NB4 (cell line): ENCODE data around the gene NID2.

Source experiments
- POLR2A ChIP-seq: IDR thresholded peaks from 2 replicates; pipeline ENCODE4 v1.6.1; 2011; ENCODE audit warnings: mild to moderate bottlenecking; ENCODE audit not compliant: insufficient read length; ENCODE audit errors: extremely low read depth
- TF ChIP-seq, protein P1 (sequence below): IDR thresholded peaks from one replicate; pipeline ENCODE4 v1.5.1; 2012; ENCODE audit warnings: low read depth, low read length

DNA sequence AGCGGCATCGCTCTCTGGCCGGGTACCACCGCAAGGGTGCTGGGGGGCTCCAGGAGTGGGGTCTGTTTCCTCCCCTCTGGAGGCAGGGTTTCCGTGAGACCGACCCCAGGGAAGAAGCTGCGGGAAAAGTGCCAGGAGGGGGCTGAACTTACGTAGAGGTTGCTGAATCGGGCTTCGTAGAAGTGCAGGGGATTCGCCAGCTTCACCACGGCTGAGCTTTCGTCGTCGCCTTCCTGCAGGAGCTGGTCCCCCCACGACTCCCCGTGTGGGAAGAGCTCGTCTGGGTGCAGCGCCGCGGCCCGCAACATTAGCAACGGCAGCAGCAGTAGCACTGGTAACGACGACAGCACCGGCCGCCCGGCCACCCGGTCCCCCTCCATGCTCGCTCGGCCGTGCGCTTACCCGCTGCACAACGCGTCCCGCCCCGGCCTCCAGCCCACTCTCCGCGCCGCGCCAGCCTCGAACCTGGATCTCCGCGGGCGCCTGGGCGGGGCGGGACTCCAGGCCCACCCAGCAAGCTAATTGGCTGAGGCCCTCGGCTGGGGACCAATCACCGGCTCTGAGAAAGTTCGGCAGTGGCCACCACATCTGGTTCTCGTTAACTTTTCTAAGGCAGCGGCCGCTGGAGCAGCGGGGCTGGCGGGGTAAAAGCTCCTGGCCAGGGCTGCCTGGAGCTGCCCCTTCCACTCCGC, at the start of gene NID2:
- TF ChIP-seq, protein P1, sequence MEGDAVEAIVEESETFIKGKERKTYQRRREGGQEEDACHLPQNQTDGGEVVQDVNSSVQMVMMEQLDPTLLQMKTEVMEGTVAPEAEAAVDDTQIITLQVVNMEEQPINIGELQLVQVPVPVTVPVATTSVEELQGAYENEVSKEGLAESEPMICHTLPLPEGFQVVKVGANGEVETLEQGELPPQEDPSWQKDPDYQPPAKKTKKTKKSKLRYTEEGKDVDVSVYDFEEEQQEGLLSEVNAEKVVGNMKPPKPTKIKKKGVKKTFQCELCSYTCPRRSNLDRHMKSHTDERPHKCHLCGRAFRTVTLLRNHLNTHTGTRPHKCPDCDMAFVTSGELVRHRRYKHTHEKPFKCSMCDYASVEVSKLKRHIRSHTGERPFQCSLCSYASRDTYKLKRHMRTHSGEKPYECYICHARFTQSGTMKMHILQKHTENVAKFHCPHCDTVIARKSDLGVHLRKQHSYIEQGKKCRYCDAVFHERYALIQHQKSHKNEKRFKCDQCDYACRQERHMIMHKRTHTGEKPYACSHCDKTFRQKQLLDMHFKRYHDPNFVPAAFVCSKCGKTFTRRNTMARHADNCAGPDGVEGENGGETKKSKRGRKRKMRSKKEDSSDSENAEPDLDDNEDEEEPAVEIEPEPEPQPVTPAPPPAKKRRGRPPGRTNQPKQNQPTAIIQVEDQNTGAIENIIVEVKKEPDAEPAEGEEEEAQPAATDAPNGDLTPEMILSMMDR = no peak
- no peak for TF ChIP-seq POLR2A
